LNCAP (cell line): Measurements from ENCODE around the gene GPR142.

Experiments used
- TF ChIP-seq, protein P1 (sequence below): fragments of 450-650 bp; IDR thresholded peaks from 2 replicates; pipeline ENCODE4 v1.5.1; 2017; ENCODE audit warnings: mild to moderate bottlenecking

The GPR142 gene

DNA sequence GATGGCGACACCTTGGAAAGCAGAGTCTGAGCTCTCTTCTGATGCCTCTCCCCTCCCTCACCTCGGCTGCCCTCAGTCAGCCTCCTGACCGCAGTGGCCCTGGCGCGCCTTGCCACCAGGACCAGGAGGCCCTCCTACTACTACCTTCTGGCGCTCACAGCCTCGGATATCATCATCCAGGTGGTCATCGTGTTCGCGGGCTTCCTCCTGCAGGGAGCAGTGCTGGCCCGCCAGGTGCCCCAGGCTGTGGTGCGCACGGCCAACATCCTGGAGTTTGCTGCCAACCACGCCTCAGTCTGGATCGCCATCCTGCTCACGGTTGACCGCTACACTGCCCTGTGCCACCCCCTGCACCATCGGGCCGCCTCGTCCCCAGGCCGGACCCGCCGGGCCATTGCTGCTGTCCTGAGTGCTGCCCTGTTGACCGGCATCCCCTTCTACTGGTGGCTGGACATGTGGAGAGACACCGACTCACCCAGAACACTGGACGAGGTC, 4.4 kb downstream of the GPR142 start:
- TF ChIP-seq, protein P1, sequence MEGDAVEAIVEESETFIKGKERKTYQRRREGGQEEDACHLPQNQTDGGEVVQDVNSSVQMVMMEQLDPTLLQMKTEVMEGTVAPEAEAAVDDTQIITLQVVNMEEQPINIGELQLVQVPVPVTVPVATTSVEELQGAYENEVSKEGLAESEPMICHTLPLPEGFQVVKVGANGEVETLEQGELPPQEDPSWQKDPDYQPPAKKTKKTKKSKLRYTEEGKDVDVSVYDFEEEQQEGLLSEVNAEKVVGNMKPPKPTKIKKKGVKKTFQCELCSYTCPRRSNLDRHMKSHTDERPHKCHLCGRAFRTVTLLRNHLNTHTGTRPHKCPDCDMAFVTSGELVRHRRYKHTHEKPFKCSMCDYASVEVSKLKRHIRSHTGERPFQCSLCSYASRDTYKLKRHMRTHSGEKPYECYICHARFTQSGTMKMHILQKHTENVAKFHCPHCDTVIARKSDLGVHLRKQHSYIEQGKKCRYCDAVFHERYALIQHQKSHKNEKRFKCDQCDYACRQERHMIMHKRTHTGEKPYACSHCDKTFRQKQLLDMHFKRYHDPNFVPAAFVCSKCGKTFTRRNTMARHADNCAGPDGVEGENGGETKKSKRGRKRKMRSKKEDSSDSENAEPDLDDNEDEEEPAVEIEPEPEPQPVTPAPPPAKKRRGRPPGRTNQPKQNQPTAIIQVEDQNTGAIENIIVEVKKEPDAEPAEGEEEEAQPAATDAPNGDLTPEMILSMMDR: no peak

DNA sequence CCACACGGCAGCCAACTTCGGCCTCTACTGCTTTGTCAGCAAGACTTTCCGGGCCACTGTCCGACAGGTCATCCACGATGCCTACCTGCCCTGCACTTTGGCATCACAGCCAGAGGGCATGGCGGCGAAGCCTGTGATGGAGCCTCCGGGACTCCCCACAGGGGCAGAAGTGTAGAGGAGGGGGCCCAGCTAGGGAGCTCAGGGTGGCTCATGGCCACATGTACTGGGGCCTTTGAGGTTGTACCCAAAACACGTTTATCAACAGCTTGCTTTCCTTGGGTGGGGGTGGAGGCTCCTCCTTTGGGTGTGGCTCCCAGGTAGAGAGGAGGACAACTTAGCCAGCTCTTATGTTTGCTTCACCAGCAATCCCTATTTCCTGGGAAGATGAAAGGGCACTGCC, 5.1 kb downstream of the GPR142 start:
- TF ChIP-seq, protein P1: no peak

DNA sequence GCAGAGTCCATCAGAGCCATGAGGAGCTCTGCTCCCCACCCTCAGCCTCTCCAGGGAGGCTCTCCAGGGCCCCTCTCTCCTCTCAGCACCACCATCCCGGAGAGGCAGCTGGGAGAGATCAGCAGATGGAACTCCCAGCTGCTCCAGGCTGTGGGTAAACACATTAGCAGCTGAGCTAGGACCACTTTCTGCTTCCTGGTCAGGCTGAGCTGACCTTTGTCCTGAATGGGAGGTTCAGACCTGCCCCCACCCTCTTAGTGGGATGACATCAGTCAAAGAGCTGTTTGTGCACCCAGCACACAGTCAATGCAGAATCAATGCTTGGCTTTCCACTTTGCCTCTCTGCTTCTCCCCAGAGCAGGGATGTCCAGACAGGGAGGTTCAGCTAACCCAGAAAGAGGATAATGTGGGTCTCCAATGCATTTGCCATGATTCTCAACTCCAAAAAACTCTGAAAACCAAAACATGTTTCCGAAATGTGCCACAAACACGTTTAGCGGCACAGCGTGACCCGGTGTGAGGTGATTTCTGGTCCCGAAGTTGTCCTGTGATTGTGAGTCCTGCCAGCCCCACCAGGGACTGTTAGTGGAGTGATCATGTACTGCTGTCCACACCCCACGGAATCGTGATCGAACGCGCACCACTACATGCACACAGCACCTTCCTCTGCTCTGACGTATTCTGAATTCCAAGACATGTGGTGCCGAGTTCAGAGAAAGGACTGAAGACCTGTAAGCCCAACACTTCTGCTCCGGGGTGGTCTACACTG, 6.7 kb downstream of the GPR142 start:
- TF ChIP-seq, protein P1: no peak

- TF ChIP-seq, protein P1: no peak
Observed at GRCh38 chr17:74374858-74375257, 7.6 kb downstream of the GPR142 start.

DNA sequence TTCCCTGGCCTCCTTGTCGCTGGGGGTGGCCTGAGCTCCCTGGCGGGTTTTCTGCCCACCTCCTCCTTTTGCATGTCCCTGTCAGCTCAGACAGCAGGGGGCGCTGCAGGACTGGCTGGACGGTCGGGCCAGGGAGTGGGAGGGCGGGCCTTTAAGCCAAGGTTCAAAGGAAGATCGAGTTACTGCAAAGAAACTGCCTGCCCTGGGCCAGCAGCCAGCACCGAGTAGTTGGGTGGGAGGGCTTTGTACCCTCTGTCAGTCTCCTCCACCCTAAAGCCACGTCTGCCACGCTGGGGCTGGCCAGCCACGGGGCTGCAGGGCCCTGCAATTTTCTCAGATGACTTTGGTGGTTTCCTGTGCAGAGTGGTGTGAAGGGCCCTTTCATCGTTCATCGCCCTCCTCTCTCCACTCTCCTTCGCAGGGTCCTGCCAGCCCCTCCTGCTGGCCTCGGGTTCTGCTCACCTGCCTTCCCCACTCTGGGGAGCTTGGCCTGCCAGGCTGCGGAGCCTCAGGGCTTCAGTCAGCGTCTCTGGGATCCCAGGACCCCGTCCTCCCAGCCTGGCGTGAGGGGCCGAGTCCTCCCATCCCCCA, 12.3 kb downstream of the GPR142 start:
- TF ChIP-seq, protein P1: peak; percentile 84

DNA sequence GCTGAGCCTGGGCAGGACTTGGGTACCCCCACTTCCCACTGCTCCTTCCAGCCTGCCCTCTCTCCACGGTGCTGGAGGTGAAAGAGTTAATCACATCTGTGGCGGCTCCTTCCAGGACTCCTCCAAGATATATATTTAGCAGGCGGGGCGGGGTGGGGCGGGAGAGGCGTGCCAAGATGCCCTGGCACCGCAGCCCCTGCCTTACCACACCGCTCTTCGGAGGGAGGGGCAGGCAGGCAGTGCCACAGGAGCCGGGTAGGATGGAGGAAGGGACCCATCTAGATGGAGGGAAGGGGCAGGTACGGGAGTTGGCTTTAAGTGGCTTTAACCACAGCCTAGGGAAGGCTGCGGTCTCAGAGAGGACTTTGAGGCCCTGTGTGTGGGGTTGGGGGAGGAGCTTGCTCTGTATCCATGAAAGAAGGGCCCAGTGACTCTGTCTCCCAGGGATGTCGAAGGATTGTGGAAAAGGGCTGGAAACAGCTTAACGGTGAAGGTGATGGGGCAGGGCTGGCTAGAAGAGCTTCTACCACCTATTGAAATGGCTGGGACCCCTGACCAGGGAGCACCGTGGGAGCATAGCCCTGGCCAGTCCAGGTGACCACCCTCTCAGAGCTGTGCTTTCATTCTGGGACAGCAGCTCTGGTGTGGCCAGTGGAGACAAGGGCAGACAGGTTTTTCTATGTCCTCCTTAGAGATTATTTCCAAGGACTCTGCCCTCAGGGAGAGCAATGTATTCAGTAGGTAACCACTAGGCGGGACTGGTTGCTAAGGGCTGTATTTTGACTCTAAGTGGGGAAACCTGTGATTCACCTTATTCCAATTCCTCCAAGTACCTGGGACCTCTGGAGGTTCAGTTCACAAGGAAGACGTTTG, 13.0 kb downstream of the GPR142 start:
- TF ChIP-seq, protein P1: no peak

GRCh38 chr17:74380959-74381808, 13.9 kb downstream of the GPR142 start:
- TF ChIP-seq, protein P1: no peak
